PC-9 (cell line): ENCODE results near the gene SOAT2. TPM values are rescaled to one million over a fixed set of nuclear protein-coding genes. Genes with fewer than 3 reads are reported as not detected.
"Not testable (repeated sequence)": the region's sequence is repeated elsewhere in the genome, so short reads cannot be mapped to it uniquely, and the experiment has no call there.

Source experiments
- BruUV-seq: library from RNA; stranded (reverse); fragments of 400-500 nt; replicated peaks from 2 replicates; lab custom pipeline; 2021; lab: Mats Ljungman, UMichigan
- CTCF ChIA-PET: fragments of 300-600 bp; sonication (Branson Sonifier 250); formaldehyde crosslinking; loops from one replicate; lab custom pipeline; 2022; ENCODE audit warnings: antibody characterized with exemption; lab: Charles Lee
- POLR2A ChIA-PET: fragments of 300-600 bp; sonication (Branson Sonifier 250); formaldehyde crosslinking; loops from one replicate; lab custom pipeline; 2022; ENCODE audit warnings: antibody characterized with exemption; ENCODE audit not compliant: unreplicated experiment; lab: Charles Lee
- DNase-seq, 2 experiments: peaks; one replicate each; pipeline versions ENCODE4 v3.0.0 to v3.0.0-alpha.2; 2015 to 2022; ENCODE audit warnings: mixed read lengths in 1 of 2
- H2AFZ ChIP-seq: fragments of 200-600 bp; sonication (generic); 2 replicates; pipeline ENCODE4 v1.8.1; 2017; ENCODE audit warnings: antibody characterized with exemption
- H3F3A ChIP-seq: fragments of 200-600 bp; sonication (generic); 2 replicates; pipeline ENCODE4 v1.8.1; 2017; ENCODE audit warnings: antibody characterized with exemption, mild to moderate bottlenecking, low read depth; ENCODE audit not compliant: insufficient read depth
- H3K27ac ChIP-seq: fragments of 200-600 bp; sonication (generic); 2 replicates; pipeline ENCODE4 v1.6.1; 2016; ENCODE audit warnings: mixed run types
- H3K27me3 ChIP-seq: fragments of 200-600 bp; sonication (generic); 2 replicates; pipeline ENCODE4 v1.6.1; 2016; ENCODE audit warnings: low read depth, mixed run types; ENCODE audit not compliant: insufficient read depth
- H3K36me3 ChIP-seq: fragments of 200-600 bp; sonication (generic); 2 replicates; pipeline ENCODE4 v1.6.1; 2016; ENCODE audit warnings: low read depth, mixed run types
- H3K4me1 ChIP-seq: fragments of 200-600 bp; sonication (generic); replicated peaks from 2 replicates; pipeline ENCODE4 v1.6.1; 2016; ENCODE audit warnings: mixed run types; ENCODE audit not compliant: insufficient read depth
- H3K4me2 ChIP-seq: fragments of 200-600 bp; sonication (generic); 2 replicates; pipeline ENCODE4 v1.6.1; 2017; ENCODE audit warnings: mixed run types
- H3K4me3 ChIP-seq: fragments of 200-600 bp; sonication (generic); 2 replicates; pipeline ENCODE4 v1.6.1; 2016; ENCODE audit warnings: mixed run types
- H3K79me2 ChIP-seq: fragments of 200-600 bp; sonication (generic); 2 replicates; pipeline ENCODE4 v1.6.1; 2017; ENCODE audit warnings: low read depth, mixed run types
- H3K9me2 ChIP-seq: fragments of 200-600 bp; sonication (generic); 2 replicates; pipeline ENCODE4 v1.8.1; 2017; ENCODE audit warnings: mild to moderate bottlenecking; ENCODE audit not compliant: insufficient read depth
- H3K9me3 ChIP-seq: fragments of 200-600 bp; sonication (generic); 2 replicates; pipeline ENCODE4 v1.8.1; 2016; ENCODE audit warnings: low read depth; ENCODE audit not compliant: insufficient read depth
- H4K20me1 ChIP-seq: fragments of 200-600 bp; sonication (generic); 2 replicates; pipeline ENCODE4 v1.8.1; 2017; ENCODE audit not compliant: insufficient read depth
- CTCF ChIP-seq: fragments of 200-600 bp; sonication (generic); conservative IDR thresholded peaks from 2 replicates; pipeline ENCODE4 v1.6.1; 2017; ENCODE audit warnings: mixed run types, antibody characterized with exemption, mild to moderate bottlenecking, moderate library complexity
- EZH2 ChIP-seq: fragments of 200-600 bp; sonication (generic); IDR thresholded peaks from 2 replicates; pipeline ENCODE4 v1.8.0; 2017; ENCODE audit warnings: antibody characterized with exemption, low read depth
- intact Hi-C: fragments of 100-400 bp; cut with micrococcal nuclease; formaldehyde crosslinking; loops from one replicate; pipeline ENCODE4 v1.10.0; 2022; ENCODE audit not compliant: unreplicated experiment
- total RNA-seq: library from RNA; stranded (reverse); gene quantifications from 2 replicates; pipeline ENCODE4 v1.2.3, GENCODE V29; 2021

SOAT2 gene
- total RNA-seq, 1 experiment from 2014 or later = 0.79 TPM

DNA sequence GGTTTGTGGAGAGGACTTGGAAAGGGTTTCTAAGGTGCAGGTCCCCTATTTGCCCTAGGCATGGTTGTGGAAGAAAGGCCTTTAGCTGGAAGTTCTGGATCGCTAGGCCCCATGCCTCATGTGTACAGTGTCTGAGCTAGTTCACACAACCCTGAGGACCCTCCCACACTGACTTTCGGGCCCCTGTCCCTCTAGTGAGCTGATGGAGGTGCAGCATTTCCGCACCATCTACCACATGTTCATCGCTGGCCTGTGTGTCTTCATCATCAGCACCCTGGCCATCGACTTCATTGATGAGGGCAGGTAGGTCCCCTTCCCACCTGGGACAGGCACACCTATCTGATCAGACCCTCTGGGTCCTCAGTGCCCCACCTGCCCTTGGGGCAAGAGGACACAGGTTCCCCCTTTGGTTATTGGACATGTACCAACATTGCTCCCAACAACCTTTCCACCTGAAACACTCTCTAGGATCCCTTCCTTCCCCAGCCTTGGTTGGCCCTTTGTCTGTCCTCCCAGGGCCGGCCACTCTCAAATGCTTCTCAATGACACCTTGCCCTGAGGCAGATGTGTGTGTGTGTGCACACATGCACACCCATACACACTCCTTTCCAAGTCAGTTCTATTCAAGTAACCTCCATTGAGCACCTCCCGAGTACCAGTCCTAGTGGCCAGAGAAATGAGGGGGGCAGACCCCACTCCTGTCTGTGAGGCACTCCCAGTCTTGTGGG, 2.6 kb downstream of the SOAT2 start:
- intact Hi-C loops = no loop called here
- Histone ChIP-seq H3K79me2 (no peaks in the 10 kb centered on the region), H3K4me2 (no peak overlapping the region), H3K9me2 (no peaks in the 10 kb centered on the region), H4K20me1 (no peaks in the 10 kb centered on the region), H3K4me3 (no peak overlapping the region), H3K4me1 (no peaks in the 10 kb centered on the region), H3K27me3 (no peaks in the 10 kb centered on the region), H2AFZ (no peak overlapping the region), H3K9me3 (no peaks in the 10 kb centered on the region), H3F3A (peaks cover 6% of the 10 kb centered on the region; the same call in 1 of the 2 replicates), H3K36me3 (0 out of 2 replicates have a peak, but pooled peaks cover 6% of the 10 kb centered on the region), H3K27ac (no peak overlapping the region)
- TF ChIP-seq CTCF (no peak), EZH2 (no peak)
- DNase-seq = no peak
- BruUV-seq = no TSS peak
- POLR2A ChIA-PET = no interaction called here
- CTCF ChIA-PET = no interaction called here

DNA sequence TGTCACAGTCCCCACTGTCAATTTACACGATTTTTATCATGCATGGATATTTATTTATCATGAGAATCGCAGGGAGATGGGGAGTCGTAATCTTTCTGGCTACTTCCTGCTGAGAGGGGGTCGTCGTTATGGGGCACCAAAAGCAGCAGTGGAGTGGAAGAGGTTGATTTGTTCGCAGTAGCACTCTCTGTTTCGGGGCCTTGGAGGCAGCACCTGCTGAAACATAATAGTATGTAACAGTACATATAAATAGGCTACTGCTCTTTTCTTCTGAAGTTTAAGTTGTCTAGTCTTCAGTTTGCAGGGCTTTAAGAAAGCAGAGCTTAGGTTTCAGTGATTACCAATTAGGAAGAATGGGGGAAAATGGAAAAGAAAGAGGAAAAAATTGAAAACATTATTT, 3.8 kb downstream of the SOAT2 start:
- no peaks in the 10 kb centered on the region for H3K27me3 ChIP-seq
- H3K79me2 ChIP-seq = no peaks in the 10 kb centered on the region
- ChIA-PET POLR2A (no interaction called here), CTCF (no interaction called here)
- DNase-seq = no peak
- no peaks in the 10 kb centered on the region for H3F3A ChIP-seq
- BruUV-seq = no TSS peak
- H3K36me3 ChIP-seq = no peaks in the 10 kb centered on the region
- H3K4me3 ChIP-seq = no peak overlapping the region
- no peaks in the 10 kb centered on the region for H3K9me3 ChIP-seq
- intact Hi-C loops = no loop called here
- no peak overlapping the region for H2AFZ ChIP-seq
- H3K4me2 ChIP-seq = no peak overlapping the region
- H3K27ac ChIP-seq = no peak overlapping the region
- TF ChIP-seq EZH2 (no peak), CTCF (no peak)
- H4K20me1 ChIP-seq = no peaks in the 10 kb centered on the region
- H3K9me2 ChIP-seq = no peaks in the 10 kb centered on the region
- H3K4me1 ChIP-seq = no peaks in the 10 kb centered on the region

GRCh38 chr12:53112431-53112830, 9.1 kb downstream of the SOAT2 start:
- BruUV-seq, H3K4me1 ChIP-seq, H3K9me3 ChIP-seq, intact Hi-C loops, H3K4me3 ChIP-seq, H3K9me2 ChIP-seq, H3K27ac ChIP-seq, POLR2A ChIA-PET, H3K4me2 ChIP-seq, H3K36me3 ChIP-seq, H2AFZ ChIP-seq, H4K20me1 ChIP-seq, H3K79me2 ChIP-seq, DNase-seq, H3F3A ChIP-seq, H3K27me3 ChIP-seq: not testable (repeated sequence)
- CTCF ChIA-PET = interaction anchor here (0.6 kb wide), 2 partner anchors 58 to 504 kb away, joined by 4 to 9 read pairs; no protein-coding TSS in a partner anchor
